Adrenal gland (tissue), 5 donors: ENCODE data around the gene EVC.

Experiments
- POLR2A ChIP-seq, 2 donors: fragments of 450-650 bp; IDR thresholded peaks; one replicate each; pipeline ENCODE4 v1.6.1; 2017; ENCODE audit warnings: antibody characterized with exemption in 2 of 2, mild to moderate bottlenecking in 2 of 2, moderate library complexity in 1 of 2
- TF ChIP-seq, protein P1 (sequence below), 6 experiments: fragments of 450-650 bp in 4 of 6; fragments of 200-600 bp in 2 of 6; sonication (generic) in 1 of 6; IDR thresholded peaks; 1 replicate in 5 of 6; 2 replicates in 1 of 6; pipeline versions ENCODE4 v1.5.1 to v1.8.0; 2016 to 2021; ENCODE audit warnings: antibody characterized with exemption in 6 of 6, mild to moderate bottlenecking in 2 of 6, moderate library complexity in 1 of 6
- donor health status: DM: no; HTN: no; CAD: no.

DNA sequence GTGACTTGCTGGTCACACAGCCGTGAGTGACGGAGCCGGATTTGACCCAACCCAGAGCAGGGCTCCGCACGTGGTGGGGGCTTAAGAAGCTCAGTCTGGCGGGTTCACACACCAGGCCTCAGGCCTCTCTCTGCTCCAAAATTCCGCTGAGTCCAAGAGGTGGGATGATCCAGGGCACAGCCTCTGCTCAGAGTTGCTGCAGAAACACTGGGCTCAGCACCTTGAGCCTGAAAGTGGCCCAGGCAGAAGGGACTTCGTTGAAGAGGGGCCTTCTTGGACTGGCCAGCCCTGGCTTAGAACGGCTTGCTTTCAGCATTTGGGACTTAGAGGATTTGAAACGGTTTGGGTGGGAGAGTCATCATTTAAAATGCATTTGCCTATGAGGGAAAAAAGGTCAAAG is 21.2 kb downstream of the EVC start:
- TF ChIP-seq, protein P1, sequence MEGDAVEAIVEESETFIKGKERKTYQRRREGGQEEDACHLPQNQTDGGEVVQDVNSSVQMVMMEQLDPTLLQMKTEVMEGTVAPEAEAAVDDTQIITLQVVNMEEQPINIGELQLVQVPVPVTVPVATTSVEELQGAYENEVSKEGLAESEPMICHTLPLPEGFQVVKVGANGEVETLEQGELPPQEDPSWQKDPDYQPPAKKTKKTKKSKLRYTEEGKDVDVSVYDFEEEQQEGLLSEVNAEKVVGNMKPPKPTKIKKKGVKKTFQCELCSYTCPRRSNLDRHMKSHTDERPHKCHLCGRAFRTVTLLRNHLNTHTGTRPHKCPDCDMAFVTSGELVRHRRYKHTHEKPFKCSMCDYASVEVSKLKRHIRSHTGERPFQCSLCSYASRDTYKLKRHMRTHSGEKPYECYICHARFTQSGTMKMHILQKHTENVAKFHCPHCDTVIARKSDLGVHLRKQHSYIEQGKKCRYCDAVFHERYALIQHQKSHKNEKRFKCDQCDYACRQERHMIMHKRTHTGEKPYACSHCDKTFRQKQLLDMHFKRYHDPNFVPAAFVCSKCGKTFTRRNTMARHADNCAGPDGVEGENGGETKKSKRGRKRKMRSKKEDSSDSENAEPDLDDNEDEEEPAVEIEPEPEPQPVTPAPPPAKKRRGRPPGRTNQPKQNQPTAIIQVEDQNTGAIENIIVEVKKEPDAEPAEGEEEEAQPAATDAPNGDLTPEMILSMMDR (IDR thresholded peaks at IDR 0.05), result no peak
- TF ChIP-seq POLR2A (IDR thresholded peaks at IDR 0.05), result no peak
